Measurements from ENCODE around the gene TFEC. TPM values are rescaled to one million over a fixed set of nuclear protein-coding genes. Genes with fewer than 3 reads are reported as not detected.

The TFEC gene
- total RNA-seq, 3 donors from 2014 or later (not counting 1 experiment from before 2014, with no cell fraction given), result 0.92 to 1.7 (median 1.1) TPM

GRCh38 chr7:115910541-115911164 lies 119.9 kb downstream of the TFEC start:
- H3K9me3 Mint-ChIP-seq, result peaks cover 0 to 2% of the 10 kb centered on the region in 2 donors
- 8% methylated on average over 4 of the region's 5 CpGs for WGBS (ENCODE audit: insufficient coverage)
- Histone ChIP-seq H3K4me3 (ENCODE audit: low read length) (no peak overlapping the region), H3K9me3 (ENCODE audit: control insufficient read depth, insufficient read depth, low read length) (no peaks in the 10 kb centered on the region), H3K27me3 (ENCODE audit: control insufficient read depth, insufficient read depth, low read length) (no peaks in the 10 kb centered on the region), H3K4me1 (ENCODE audit: control insufficient read depth, insufficient read depth, low read length) (no peaks in the 10 kb centered on the region), H3K36me3 (ENCODE audit: control insufficient read depth, insufficient read depth, low read length) (no peaks in the 10 kb centered on the region), H3K27ac (ENCODE audit: low read length) (no peak overlapping the region)
- H3K27me3 Mint-ChIP-seq (ENCODE audit: low read depth in 2 of 2), result no peaks in the 10 kb centered on the region
- no peak overlapping the region for H3K4me3 Mint-ChIP-seq
- H3K36me3 Mint-ChIP-seq, result no peaks in the 10 kb centered on the region
- intact Hi-C loops (cut with micrococcal nuclease), result no loop called here
- no peak for TF ChIP-seq CTCF (IDR thresholded peaks at IDR 0.05)
- no peak overlapping the region for H3K27ac Mint-ChIP-seq
- ATAC-seq, result no peak
- DNase-seq, result peak in 1 of 2 donors; percentile 18
- H3K4me1 Mint-ChIP-seq, result no peaks in the 10 kb centered on the region

- intact Hi-C loops (cut with micrococcal nuclease), result no loop called here
- H3K4me1 Mint-ChIP-seq, result no peaks in the 10 kb centered on the region
- H3K27me3 Mint-ChIP-seq (ENCODE audit: low read depth in 2 of 2), result no peaks in the 10 kb centered on the region
- Histone ChIP-seq H3K9me3 (ENCODE audit: control insufficient read depth, insufficient read depth, low read length) (no peaks in the 10 kb centered on the region), H3K4me3 (ENCODE audit: low read length) (no peak overlapping the region), H3K27me3 (ENCODE audit: control insufficient read depth, insufficient read depth, low read length) (no peaks in the 10 kb centered on the region), H3K27ac (ENCODE audit: low read length) (no peak overlapping the region), H3K4me1 (ENCODE audit: control insufficient read depth, insufficient read depth, low read length) (no peaks in the 10 kb centered on the region), H3K36me3 (ENCODE audit: control insufficient read depth, insufficient read depth, low read length) (no peaks in the 10 kb centered on the region)
- no peak for DNase-seq
- WGBS (ENCODE audit: insufficient coverage), result 86% methylated on average over 1 of the region's 1 CpG
- no peak overlapping the region for H3K4me3 Mint-ChIP-seq
- H3K36me3 Mint-ChIP-seq, result no peaks in the 10 kb centered on the region
- no peaks in the 10 kb centered on the region for H3K9me3 Mint-ChIP-seq
- H3K27ac Mint-ChIP-seq, result no peak overlapping the region
- TF ChIP-seq CTCF (IDR thresholded peaks at IDR 0.05), result no peak
- no peak for ATAC-seq
These were observed 123.8 kb downstream of the TFEC start for GRCh38 chr7:115906731-115907130.

- no peak overlapping the region for H3K4me3 ChIP-seq (ENCODE audit: low read length)
- Mint-ChIP-seq H3K4me3 (no peak overlapping the region), H3K9me3 (peaks cover 9 to 11% of the 10 kb centered on the region in 2 donors), H3K36me3 (peaks cover 7% of the 10 kb centered on the region), H3K27ac (no peak overlapping the region), H3K4me1 (no peaks in the 10 kb centered on the region), H3K27me3 (ENCODE audit: low read depth in 2 of 2) (no peaks in the 10 kb centered on the region)
- intact Hi-C loops (cut with micrococcal nuclease), result no loop called here
- no peak for TF ChIP-seq CTCF (IDR thresholded peaks at IDR 0.05)
- no peaks in the 10 kb centered on the region for H3K36me3 ChIP-seq (ENCODE audit: control insufficient read depth, insufficient read depth, low read length)
- no peak overlapping the region for H3K27ac ChIP-seq (ENCODE audit: low read length)
- DNase-seq, result no peak
- WGBS (ENCODE audit: insufficient coverage), result 93% methylated on average over 3 of the region's 3 CpGs
- no peaks in the 10 kb centered on the region for H3K4me1 ChIP-seq (ENCODE audit: control insufficient read depth, insufficient read depth, low read length)
- ATAC-seq, result no peak
- H3K27me3 ChIP-seq (ENCODE audit: control insufficient read depth, insufficient read depth, low read length), result no peaks in the 10 kb centered on the region
- H3K9me3 ChIP-seq (ENCODE audit: control insufficient read depth, insufficient read depth, low read length), result no peaks in the 10 kb centered on the region
These were observed 140.9 kb downstream of the TFEC start for GRCh38 chr7:115889669-115889984.
